D721Med (cell line): ENCODE results near the gene WSCD1.
A peak's percentile ranks its signal among the peaks of the same experiment; 100 is the strongest.

Experiments
- DNase-seq: peaks from one replicate; pipeline ENCODE4 v3.0.0; 2011; ENCODE audit warnings: low spot score; ENCODE audit not compliant: insufficient read length
- FAIRE-seq: peaks from 2 replicates; lab custom pipeline; 2011; peaks lifted over from hg19 to GRCh38; lab: Jason Lieb, UNC
- TF ChIP-seq, protein P1 (sequence below): IDR thresholded peaks from 2 replicates; pipeline ENCODE4 v1.5.1; 2012; ENCODE audit warnings: mild to moderate bottlenecking, control low read depth; ENCODE audit not compliant: insufficient read depth; ENCODE audit errors: missing control alignments

Gene WSCD1

DNA sequence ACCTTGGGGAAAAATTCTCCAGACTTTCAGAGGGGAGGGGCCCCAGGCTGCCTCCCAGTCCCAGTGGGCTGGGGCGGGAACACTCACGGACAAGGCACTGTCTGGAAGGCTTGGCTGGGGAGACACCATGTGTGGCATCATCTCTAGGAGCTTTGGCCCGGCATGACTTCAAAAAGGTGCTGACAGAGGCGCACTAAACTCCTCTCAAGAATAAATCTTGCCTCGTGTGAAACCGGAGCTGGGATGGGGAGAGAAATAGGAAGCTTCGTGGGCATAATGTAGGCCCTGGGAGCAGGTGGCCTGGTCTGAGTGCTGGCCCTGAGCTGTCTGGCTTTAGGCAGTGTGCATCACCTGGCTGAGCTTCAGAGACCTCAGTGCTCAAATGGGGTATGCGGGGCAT is 5.7 kb downstream of the WSCD1 start:
- TF ChIP-seq, protein P1, sequence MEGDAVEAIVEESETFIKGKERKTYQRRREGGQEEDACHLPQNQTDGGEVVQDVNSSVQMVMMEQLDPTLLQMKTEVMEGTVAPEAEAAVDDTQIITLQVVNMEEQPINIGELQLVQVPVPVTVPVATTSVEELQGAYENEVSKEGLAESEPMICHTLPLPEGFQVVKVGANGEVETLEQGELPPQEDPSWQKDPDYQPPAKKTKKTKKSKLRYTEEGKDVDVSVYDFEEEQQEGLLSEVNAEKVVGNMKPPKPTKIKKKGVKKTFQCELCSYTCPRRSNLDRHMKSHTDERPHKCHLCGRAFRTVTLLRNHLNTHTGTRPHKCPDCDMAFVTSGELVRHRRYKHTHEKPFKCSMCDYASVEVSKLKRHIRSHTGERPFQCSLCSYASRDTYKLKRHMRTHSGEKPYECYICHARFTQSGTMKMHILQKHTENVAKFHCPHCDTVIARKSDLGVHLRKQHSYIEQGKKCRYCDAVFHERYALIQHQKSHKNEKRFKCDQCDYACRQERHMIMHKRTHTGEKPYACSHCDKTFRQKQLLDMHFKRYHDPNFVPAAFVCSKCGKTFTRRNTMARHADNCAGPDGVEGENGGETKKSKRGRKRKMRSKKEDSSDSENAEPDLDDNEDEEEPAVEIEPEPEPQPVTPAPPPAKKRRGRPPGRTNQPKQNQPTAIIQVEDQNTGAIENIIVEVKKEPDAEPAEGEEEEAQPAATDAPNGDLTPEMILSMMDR = no peak
- FAIRE-seq = no peak
- DNase-seq = no peak

DNA sequence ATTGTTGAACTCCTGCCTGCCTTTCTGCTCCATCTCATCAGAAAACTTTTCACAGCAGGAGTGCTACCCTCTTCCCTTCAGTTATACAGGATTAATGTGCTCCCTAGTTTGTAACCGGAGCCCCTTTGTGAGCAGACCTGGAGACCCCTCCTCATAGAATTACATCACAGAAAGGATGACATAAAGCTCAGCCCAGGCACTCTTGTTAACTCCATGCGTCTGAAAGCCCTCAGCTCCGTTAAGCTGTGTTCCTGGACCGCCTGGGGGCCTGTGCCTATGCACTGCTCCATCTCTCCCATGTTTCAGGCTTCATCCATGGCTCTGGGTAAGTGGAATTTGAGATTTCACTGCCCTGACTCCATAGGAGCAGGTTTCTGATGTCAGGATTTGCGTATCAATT is 7.6 kb downstream of the WSCD1 start:
- DNase-seq (no peak), FAIRE-seq (no peak)
- TF ChIP-seq, protein P1 = no peak

DNA sequence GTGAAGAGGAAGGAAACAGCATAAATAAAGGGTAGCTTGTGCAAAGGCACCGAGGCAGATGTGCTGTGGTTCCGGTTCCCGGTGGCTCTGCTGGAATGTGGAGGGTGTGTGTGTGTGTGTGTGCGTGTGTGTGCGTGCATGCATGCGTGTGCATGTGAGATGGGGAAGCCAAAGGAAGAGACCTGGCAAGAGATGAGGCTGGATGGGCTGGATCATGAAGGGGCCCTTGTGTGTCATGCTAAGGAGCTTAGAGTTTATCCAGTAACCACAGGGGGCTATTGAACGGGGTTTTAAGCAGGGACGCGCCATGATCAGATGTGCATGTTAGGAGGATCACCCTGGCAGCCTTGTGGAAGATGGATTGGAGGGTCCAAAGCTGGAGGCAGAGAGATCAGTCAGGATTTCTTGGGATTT is 8.3 kb downstream of the WSCD1 start:
- TF ChIP-seq, protein P1 = no peak
- DNase-seq (peak; percentile 66), FAIRE-seq (peak; percentile 91)

DNA sequence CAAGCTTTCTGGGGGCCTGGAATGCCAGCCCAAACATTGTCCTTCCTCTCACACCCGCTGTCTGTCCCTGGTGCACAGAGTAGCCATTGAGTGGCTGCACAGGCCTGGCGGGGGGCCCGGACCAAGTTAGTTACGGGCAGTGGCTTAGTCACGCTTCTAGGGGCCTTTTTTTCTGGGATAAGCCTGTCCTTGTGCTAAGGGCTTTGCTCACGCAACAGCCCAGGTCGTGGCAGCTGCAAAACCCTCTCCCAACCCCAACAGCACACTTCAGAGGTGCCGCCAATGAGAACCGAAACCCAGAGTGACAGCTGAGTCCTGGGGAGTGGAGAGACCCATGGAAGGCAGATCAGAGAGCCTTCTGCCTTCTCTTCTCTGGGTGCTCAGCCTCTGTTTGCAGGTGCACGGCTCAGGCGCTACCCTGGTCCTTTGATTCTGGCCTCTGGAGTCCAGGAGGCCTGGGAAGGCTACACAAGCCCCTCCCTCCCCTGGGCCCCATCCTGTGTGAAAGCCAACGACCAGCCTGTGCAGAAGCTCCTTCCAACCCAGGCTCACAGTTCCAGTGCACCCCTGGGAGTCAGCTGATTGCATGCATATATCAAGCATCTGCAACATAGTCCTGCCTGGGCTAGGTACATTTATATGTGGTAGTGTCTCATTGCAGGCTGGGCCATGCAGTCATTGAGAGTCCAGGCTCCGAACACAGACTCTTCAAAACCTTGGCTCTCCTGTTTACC is 9.1 kb downstream of the WSCD1 start:
- DNase-seq (no peak), FAIRE-seq (no peak)
- TF ChIP-seq, protein P1 = no peak

DNA sequence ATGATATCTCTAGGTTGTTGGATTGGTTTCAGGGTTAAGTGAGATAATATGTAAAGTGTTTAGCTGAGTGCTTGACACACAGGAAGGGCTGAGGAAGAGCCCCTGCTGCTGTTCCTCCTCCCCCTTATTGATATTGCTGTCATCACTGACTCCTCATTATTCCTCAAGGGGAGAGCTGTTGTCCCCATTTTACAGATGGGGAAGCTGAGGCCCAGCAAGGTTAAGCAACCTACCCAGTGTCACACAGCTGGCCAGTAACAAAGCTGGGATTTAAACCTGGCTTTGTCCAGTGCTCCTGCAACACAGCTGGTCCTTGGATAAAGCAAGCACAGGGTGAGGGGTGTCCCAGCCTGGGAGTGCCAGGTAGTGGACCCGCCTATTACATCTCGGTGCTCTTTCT is 9.8 kb downstream of the WSCD1 start:
- FAIRE-seq (no peak), DNase-seq (no peak)
- TF ChIP-seq, protein P1 = no peak

DNA sequence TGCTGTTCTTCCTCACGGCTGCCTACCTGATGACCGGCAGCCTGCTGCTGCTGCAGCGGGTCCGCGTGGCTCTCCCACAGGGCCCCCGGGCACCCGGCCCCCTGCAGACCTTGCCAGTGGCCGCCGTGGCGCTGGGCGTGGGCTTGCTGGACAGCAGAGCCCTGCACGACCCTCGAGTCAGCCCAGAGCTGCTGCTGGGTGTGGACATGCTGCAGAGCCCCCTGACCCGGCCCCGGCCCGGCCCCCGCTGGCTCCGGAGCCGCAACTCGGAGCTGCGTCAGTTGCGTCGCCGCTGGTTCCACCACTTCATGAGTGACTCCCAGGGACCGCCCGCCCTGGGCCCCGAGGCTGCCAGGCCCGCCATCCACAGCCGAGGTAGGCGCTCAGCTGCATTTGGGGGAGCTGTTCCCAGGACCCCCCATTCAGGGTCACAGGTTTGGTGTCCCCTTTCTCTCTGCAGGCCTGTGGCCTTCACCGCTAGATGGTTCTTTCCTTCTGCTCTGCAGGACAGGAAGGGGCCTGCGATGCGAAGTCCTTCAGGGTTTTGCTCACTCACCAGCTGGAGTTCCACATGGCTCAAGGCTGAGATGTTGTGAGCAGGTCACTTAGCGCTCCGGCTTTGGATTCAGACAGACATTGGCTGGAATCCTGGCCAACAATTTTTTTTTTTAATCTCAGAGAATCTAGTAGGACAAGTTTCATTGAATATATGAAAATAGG is 10.7 kb downstream of the WSCD1 start:
- FAIRE-seq (no peak), DNase-seq (no peak)
- TF ChIP-seq, protein P1 = no peak

DNA sequence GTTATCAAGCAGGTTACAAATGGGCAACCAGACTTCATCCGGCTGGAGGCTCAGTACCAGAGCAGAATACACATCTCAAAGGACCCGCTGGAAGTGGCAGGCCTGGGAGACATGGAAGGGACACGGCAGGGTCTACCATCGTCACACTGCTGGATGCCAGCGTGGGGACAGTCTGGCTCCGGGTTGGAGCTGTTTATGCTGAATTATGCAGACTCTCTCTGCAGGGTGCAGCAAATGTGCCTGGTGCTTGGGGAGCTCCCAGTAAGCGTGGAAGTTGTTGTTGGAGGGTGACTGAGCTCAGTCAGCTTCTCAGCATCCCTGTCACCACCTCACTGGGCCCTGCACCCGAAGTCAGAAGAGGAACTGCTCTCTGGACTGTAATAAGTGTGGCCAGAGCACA is 12.2 kb downstream of the WSCD1 start:
- FAIRE-seq = no peak
- TF ChIP-seq, protein P1 = no peak

More for the DNA sequence above, 12.2 kb downstream of the WSCD1 start:
- DNase-seq = no peak
